GM19238 (cell line): ENCODE data around the gene MAPK11.

ENCODE experiments used
- DNase-seq: peaks from one replicate; pipeline ENCODE4 v3.0.0; 2011; ENCODE audit warnings: low spot score; ENCODE audit not compliant: insufficient read length

MAPK11 gene

GRCh38 chr22:50307890-50308596 is 37.9 kb upstream of the MAPK11 start:
- no peak for DNase-seq

GRCh38 chr22:50306753-50307749 is 36.9 kb upstream of the MAPK11 start, which contains the start of gene PLXNB2:
PLXNB2 (minus strand) TSS chr22:50307646; CDS start chr22:50290584, 17,062 bp downstream.
- DNase-seq = peak; percentile 91

- DNase-seq = no peak
Observed at GRCh38 chr22:50305923-50306566, 35.9 kb upstream of the MAPK11 start.

GRCh38 chr22:50305393-50305922 is 35.3 kb upstream of the MAPK11 start:
- no peak for DNase-seq

GRCh38 chr22:50304528-50305392 is 34.6 kb upstream of the MAPK11 start:
- DNase-seq = no peak

- DNase-seq = no peak
Observed at GRCh38 chr22:50303848-50304527, 33.8 kb upstream of the MAPK11 start.

- DNase-seq = no peak
Observed at GRCh38 chr22:50303515-50303847, 33.3 kb upstream of the MAPK11 start.

- DNase-seq = no peak
Observed at GRCh38 chr22:50302564-50302963, 32.4 kb upstream of the MAPK11 start.

- no peak for DNase-seq
Observed at GRCh38 chr22:50302041-50302541, 31.9 kb upstream of the MAPK11 start.

GRCh38 chr22:50301581-50301991 is 31.4 kb upstream of the MAPK11 start:
- no peak for DNase-seq

GRCh38 chr22:50300620-50301257 is 30.6 kb upstream of the MAPK11 start:
- DNase-seq = no peak

- no peak for DNase-seq
Observed at GRCh38 chr22:50299785-50300619, 29.8 kb upstream of the MAPK11 start.

- DNase-seq = no peak
Observed at GRCh38 chr22:50298937-50299784, 29.0 kb upstream of the MAPK11 start.

- no peak for DNase-seq
Observed at GRCh38 chr22:50298266-50298637, 28.1 kb upstream of the MAPK11 start.

- no peak for DNase-seq
Observed at GRCh38 chr22:50297510-50298265, 27.5 kb upstream of the MAPK11 start.

GRCh38 chr22:50296658-50297490 is 26.7 kb upstream of the MAPK11 start:
- DNase-seq = no peak
